KOPT-K1 (cell line): ENCODE results near the gene COL20A1.
"Not testable (repeated sequence)": the region's sequence is repeated elsewhere in the genome, so short reads cannot be mapped to it uniquely, and the experiment has no call there.

Experiments used
- H3K27ac ChIP-seq: fragments of 200-600 bp; sonication (generic); 2 replicates; pipeline ENCODE4 v1.5.1; 2016; ENCODE audit warnings: antibody characterized with exemption, mild to moderate bottlenecking, low read depth, low read length; ENCODE audit not compliant: poor library complexity, severe bottlenecking
- H3K36me3 ChIP-seq: fragments of 200-600 bp; sonication (generic); 2 replicates; pipeline ENCODE4 v1.5.1; 2017; ENCODE audit warnings: antibody characterized with exemption, mild to moderate bottlenecking, low read length, moderate library complexity; ENCODE audit not compliant: insufficient read depth
- H3K9me3 ChIP-seq: fragments of 200-600 bp; sonication (generic); 2 replicates; pipeline ENCODE4 v1.5.1; 2017; ENCODE audit warnings: antibody characterized with exemption, low read length, mild to moderate bottlenecking; ENCODE audit not compliant: insufficient read depth, poor library complexity, severe bottlenecking

The COL20A1 gene

GRCh38 chr20:63298731-63299312 lies 5.8 kb downstream of the COL20A1 start:
- Histone ChIP-seq H3K27ac (no peak overlapping the region), H3K36me3 (no peaks in the 10 kb centered on the region), H3K9me3 (peaks cover 7% of the 10 kb centered on the region)

- H3K27ac ChIP-seq = no peak overlapping the region
- no peaks in the 10 kb centered on the region for H3K36me3 ChIP-seq
- peaks cover 7% of the 10 kb centered on the region for H3K9me3 ChIP-seq
Observed at GRCh38 chr20:63301671-63302070, 8.7 kb downstream of the COL20A1 start.

GRCh38 chr20:63303095-63303666 lies 10.2 kb downstream of the COL20A1 start:
- Histone ChIP-seq H3K36me3 (no peaks in the 10 kb centered on the region), H3K9me3 (peaks cover 7% of the 10 kb centered on the region), H3K27ac (no peak overlapping the region)

GRCh38 chr20:63305393-63305792 lies 12.4 kb downstream of the COL20A1 start:
- H3K36me3 ChIP-seq = no peaks in the 10 kb centered on the region
- H3K9me3 ChIP-seq = peaks cover 7% of the 10 kb centered on the region
- no peak overlapping the region for H3K27ac ChIP-seq

- H3K36me3 ChIP-seq, H3K27ac ChIP-seq, H3K9me3 ChIP-seq: not testable (repeated sequence)
Observed at GRCh38 chr20:63305933-63306672, 13.1 kb downstream of the COL20A1 start.

- peaks cover under 1% of the 10 kb centered on the region for H3K9me3 ChIP-seq
- no peak overlapping the region for H3K27ac ChIP-seq
- no peaks in the 10 kb centered on the region for H3K36me3 ChIP-seq
Observed at GRCh38 chr20:63306673-63307537, 13.9 kb downstream of the COL20A1 start.

GRCh38 chr20:63307538-63308217 lies 14.7 kb downstream of the COL20A1 start:
- Histone ChIP-seq H3K9me3 (no peaks in the 10 kb centered on the region), H3K36me3 (no peaks in the 10 kb centered on the region)

GRCh38 chr20:63308218-63308911 lies 15.4 kb downstream of the COL20A1 start:
- H3K9me3 ChIP-seq = no peaks in the 10 kb centered on the region
- no peaks in the 10 kb centered on the region for H3K36me3 ChIP-seq
- H3K27ac ChIP-seq = no peak overlapping the region

More at GRCh38 chr20:63307538-63308217, 14.7 kb downstream of the COL20A1 start:
- H3K27ac ChIP-seq = no peak overlapping the region

GRCh38 chr20:63309261-63310071 lies 16.5 kb downstream of the COL20A1 start:
- Histone ChIP-seq H3K27ac (no peak overlapping the region), H3K36me3 (no peaks in the 10 kb centered on the region), H3K9me3 (no peaks in the 10 kb centered on the region)

GRCh38 chr20:63310265-63310991 lies 17.4 kb downstream of the COL20A1 start:
- Histone ChIP-seq H3K9me3 (no peaks in the 10 kb centered on the region), H3K27ac (no peak overlapping the region), H3K36me3 (no peaks in the 10 kb centered on the region)

- H3K27ac ChIP-seq = no peak overlapping the region
- H3K9me3 ChIP-seq = no peaks in the 10 kb centered on the region
- H3K36me3 ChIP-seq = no peaks in the 10 kb centered on the region
Observed at GRCh38 chr20:63311186-63311832, 18.3 kb downstream of the COL20A1 start.

GRCh38 chr20:63311833-63312243 lies 18.9 kb downstream of the COL20A1 start:
- Histone ChIP-seq H3K9me3 (no peaks in the 10 kb centered on the region), H3K36me3 (no peaks in the 10 kb centered on the region), H3K27ac (no peak overlapping the region)

- H3K27ac ChIP-seq = no peak overlapping the region
Observed at GRCh38 chr20:63312273-63312672, 19.3 kb downstream of the COL20A1 start.

More at GRCh38 chr20:63312273-63312672, 19.3 kb downstream of the COL20A1 start:
- Histone ChIP-seq H3K36me3 (no peaks in the 10 kb centered on the region), H3K9me3 (no peaks in the 10 kb centered on the region)
